AG08395 (cell line): ENCODE measurements around the gene PPTC7.
"Not testable (repeated sequence)": the region's sequence is repeated elsewhere in the genome, so short reads cannot be mapped to it uniquely, and the experiment has no call there.

ENCODE experiments used
- DNase-seq: peaks from one replicate; pipeline ENCODE4 v3.0.0; 2012; ENCODE audit warnings: mixed read lengths, low spot score

Gene PPTC7

GRCh38 chr12:110536834-110537604 is 46.1 kb downstream of the PPTC7 start:
- no peak for DNase-seq

- no peak for DNase-seq
These were observed 48.3 kb downstream of the PPTC7 start for GRCh38 chr12:110534811-110535210.

GRCh38 chr12:110533607-110534006 is 49.5 kb downstream of the PPTC7 start:
- no peak for DNase-seq

GRCh38 chr12:110532644-110533043 is 50.5 kb downstream of the PPTC7 start:
- DNase-seq: no peak

GRCh38 chr12:110531741-110532333 is 51.3 kb downstream of the PPTC7 start:
- DNase-seq: peak; percentile 72

DNA sequence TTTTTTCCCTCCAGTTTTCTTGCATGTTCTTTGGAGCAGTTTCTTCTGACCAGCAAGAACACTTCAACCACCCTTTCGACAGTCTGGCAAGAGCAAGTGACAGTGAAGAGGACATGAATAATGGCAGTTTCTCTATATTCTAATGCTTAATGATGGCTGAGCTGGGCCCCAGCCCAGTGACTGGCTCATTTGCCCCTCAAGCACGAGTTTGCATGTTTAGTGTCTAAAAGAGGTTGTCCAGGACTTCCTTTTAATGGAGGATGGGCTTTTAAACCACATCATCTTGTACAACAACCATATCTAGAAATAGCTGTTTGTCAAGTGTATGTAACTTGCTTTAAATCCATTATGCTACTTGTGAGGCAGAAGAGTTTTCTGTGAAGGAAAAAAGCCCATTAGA is 52.6 kb downstream of the PPTC7 start:
- DNase-seq: no peak

DNA sequence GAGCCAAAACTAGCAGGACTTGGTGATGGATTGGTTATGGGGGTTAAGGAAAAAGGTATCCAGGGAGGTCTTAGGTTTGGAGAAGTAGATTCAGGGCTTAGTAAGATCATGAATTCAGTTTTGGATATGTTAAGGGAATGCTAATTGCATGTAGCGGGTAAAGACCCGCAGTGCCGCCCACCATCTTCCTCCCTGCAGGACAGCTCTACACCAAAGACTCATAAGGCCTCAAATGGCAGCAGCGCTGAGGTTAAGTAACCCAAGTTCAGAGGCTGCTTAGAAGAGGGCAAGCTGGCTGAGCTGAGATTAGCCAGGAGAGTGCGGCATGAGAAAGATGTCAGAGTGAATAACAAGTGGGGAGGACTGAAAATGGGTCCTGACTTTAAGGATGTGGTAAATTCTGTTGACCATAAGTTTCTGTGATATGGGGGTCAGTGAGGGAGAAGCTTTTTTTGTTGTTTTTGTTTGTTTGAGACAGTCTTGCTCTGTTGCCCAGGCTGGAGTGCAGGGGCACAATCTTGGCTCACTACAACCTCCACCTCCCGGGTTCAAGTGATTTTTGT is 54.8 kb downstream of the PPTC7 start:
- DNase-seq: no peak

DNA sequence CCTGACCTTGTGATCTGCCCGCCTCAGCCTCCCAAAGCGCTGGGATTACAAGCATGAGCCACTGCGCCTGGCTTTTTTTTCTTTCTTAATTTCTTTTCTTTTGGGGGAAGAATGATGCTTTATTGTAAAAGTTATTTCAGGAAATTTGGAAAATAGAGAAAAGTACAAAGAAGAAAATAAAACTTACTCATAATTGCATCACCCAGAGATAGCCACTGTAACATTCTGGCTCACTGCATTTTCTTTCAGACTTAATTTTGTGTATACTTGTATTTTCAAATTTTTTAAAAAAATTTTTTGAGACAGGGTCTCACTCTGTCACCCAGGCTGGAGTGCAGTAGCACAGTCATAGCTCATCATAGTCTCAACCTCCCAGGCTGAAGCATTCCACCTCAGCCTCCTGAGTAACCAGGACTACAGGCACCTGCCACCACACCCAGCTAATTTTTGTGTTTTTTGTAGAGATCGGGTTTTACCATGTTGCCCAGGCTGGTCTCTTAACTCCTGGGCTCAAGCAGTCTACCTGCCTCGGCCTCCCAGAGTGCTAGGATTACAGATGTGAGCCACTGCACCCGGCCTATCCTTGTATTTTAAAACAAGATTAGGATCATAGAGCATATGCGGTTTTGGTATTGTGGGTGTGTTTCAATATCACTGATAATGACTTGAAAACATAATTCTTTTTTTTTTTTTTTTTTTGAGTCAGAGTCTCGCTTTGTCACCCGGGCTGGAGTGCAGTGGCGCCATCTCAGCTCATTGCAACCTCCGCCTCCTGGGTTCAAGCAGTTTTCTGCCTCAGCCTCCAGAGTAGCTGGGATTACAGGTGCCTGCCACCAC is 62.0 kb downstream of the PPTC7 start:
- DNase-seq: not testable (repeated sequence)

DNA sequence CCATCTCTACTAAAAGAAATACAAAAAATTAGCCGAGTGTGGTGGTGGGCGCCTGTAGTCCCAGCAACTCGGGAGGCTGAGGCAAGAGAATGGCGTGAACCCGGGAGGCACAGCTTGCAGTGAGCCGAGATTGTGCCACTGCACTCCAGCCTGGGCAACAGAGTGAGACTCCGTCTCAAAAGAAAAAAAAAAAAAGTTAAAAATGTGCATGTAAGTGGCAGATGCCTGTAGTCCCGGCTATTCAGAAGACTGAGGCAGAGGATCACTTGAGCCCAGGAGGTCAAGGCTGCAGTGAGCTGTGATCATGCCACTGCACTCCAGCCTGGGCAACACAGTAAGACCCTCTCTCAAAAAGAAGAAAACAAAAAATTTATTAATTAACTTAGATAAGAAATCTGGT is 65.1 kb downstream of the PPTC7 start:
- DNase-seq: not testable (repeated sequence)

DNA sequence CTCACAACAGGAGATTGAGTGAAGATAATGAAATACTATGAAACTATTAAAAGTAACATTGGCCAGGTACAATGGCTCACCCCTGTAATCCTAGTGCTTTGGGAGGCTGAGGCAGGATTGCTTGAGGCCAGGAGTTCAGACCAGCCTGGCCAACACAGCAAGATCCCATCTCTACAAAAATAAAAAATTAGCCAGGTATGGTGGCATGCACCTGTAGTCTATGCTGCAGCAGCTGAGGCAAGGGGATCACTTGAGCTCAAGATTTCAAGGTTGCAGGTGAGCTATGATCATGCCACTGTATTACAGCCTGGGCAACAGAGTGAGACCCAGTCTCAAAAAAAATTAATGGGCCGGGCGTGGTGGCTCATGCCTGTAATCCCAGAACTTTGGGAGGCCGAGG is 66.1 kb downstream of the PPTC7 start:
- DNase-seq: no peak

GRCh38 chr12:110514363-110514762 is 68.8 kb downstream of the PPTC7 start:
- no peak for DNase-seq

GRCh38 chr12:110513842-110514241 is 69.3 kb downstream of the PPTC7 start:
- DNase-seq: no peak

- DNase-seq: no peak
These were observed 75.0 kb downstream of the PPTC7 start for GRCh38 chr12:110508071-110508586.

- no peak for DNase-seq
These were observed 77.8 kb downstream of the PPTC7 start for GRCh38 chr12:110505332-110505731.

DNA sequence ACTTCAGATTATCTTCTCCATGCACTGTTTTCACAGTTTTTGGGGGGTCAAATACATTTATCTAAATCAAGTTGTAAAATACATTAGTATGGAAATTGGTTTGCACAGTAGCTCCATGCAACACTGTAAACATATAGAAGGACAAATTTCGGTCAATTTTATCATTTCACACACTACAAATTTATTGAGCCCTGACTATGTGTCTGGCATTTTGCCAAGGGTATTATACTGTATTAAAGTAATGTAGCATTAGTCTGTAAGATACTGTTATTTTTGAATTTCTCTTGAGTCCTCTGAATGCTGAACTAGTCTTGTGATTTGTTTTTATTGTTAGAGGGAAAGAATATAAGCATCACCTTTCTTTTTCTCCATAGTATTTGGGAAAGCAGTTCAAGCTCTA is 79.7 kb downstream of the PPTC7 start:
- DNase-seq: no peak

- peak; percentile 96 for DNase-seq
These were observed 81.1 kb downstream of the PPTC7 start, which contains the start of the genes RAD9B and VPS29 for GRCh38 chr12:110501752-110502738. Gene RAD9B, plus strand, starts transcription at chr12:110502331. Its CDS starts 7 bp downstream, at chr12:110502338. Gene VPS29, minus strand, starts transcription at chr12:110502111. Its CDS starts 60 bp downstream, at chr12:110502051.

- DNase-seq: peak; percentile 42
These were observed 81.7 kb downstream of the PPTC7 start for GRCh38 chr12:110501399-110501751.

DNA sequence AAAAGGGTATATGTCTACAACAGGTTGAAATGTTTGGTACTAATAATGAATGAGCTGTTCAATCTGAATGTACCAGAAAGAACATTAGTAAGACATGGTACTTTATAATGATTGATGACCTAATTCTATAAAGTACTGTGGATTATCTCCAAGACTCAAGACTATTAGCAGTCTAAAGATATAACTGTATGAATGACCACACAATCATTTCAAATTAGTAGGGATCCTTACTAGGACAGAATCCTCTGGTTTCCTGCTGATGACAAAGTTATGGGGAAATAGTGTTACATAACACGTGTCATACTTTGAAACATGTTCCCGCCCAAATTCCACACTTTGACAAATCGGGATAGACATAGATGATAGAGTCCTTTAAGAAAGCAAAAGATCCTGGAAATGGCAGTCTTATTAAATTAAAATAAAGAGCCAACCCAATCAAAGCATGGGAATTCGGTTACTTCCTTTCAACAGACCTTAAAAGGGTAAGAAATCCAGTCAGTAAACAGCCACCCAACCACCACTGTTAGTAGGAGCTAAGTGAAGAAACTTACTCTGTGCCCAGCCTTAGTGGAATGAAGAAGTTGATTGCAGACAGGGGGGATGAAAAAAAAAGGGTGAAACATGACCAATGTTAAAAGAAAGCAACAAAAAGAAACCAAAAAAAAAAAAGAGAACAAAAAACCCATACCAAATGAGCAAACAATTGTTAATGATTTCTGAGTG is 84.0 kb downstream of the PPTC7 start:
- peak; percentile 34 for DNase-seq
